AG09319 (cell line): ENCODE results near the gene RBMS3.
"Not testable (repeated sequence)": the region's sequence is repeated elsewhere in the genome, so short reads cannot be mapped to it uniquely, and the experiment has no call there.

Source experiments
- DNase-seq: peaks from one replicate; pipeline ENCODE4 v3.0.0-alpha.2; 2010; ENCODE audit warnings: low read depth; ENCODE audit errors: extremely low read depth
- TF ChIP-seq, protein P1 (sequence below): IDR thresholded peaks from 2 replicates; pipeline ENCODE4 v1.5.1; 2011; ENCODE audit warnings: low read depth, mild to moderate bottlenecking, inconsistent platforms, low read length, moderate library complexity

Gene RBMS3

DNA sequence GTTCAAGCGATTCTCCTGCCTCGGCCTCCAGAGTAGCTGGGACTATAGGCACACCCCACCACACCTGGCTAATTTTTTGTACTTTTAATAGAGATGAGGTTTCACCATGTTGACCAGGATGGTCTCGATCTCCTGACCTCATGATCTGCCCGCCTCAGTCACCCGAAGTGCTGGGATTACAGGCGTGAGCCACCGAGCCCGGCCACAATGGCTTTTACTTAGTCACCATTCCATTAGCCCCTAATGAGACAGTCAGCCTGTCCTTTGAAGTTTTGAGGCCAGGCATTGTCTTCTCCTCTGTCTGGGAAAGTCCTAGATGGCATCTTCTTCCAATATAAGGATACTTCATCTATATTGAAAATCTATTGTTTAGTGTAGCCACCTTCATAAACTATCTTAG is 515.9 kb downstream of the RBMS3 start:
- TF ChIP-seq, protein P1, sequence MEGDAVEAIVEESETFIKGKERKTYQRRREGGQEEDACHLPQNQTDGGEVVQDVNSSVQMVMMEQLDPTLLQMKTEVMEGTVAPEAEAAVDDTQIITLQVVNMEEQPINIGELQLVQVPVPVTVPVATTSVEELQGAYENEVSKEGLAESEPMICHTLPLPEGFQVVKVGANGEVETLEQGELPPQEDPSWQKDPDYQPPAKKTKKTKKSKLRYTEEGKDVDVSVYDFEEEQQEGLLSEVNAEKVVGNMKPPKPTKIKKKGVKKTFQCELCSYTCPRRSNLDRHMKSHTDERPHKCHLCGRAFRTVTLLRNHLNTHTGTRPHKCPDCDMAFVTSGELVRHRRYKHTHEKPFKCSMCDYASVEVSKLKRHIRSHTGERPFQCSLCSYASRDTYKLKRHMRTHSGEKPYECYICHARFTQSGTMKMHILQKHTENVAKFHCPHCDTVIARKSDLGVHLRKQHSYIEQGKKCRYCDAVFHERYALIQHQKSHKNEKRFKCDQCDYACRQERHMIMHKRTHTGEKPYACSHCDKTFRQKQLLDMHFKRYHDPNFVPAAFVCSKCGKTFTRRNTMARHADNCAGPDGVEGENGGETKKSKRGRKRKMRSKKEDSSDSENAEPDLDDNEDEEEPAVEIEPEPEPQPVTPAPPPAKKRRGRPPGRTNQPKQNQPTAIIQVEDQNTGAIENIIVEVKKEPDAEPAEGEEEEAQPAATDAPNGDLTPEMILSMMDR: no peak

DNA sequence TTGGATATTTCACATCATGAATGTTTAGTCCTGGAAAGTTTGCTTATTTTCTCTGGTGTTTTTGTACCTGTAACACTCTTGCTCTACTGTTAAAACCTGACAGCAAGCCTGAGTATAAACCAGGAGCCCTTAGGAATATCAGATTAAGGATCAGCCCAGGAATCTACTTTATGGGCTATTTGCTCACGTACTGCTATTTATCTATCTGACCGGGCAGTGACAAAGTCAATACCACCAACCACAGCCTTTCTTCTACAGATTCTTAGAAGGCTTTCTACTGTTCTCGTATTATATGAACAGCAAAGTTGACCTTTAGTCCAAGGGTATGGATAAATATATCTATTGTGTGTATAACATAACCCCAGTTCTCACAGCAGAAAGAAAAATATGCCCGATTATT is 521.2 kb downstream of the RBMS3 start:
- no peak for DNase-seq

More for the DNA sequence above, 515.9 kb downstream of the RBMS3 start:
- DNase-seq: no peak

DNA sequence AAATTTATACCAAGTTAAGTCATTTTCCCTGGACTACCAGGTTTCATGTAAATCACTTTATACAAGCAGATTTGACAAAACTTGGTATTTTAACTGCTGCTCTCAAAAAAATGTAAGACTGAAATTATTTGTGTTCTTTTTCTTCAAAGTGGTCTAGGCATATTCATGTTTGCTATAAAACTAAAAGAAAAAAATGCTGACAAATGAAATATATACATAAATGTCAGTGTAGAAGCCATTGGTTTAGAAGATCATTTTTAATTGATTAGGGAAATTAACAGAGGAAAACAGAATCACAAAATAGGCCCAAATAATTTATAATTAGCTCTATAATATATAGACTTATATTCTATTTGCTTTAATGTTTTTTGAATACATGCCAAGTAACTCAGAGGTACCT is 523.2 kb downstream of the RBMS3 start:
- TF ChIP-seq, protein P1: no peak
- no peak for DNase-seq

More for the DNA sequence above, 521.2 kb downstream of the RBMS3 start:
- TF ChIP-seq, protein P1: no peak

DNA sequence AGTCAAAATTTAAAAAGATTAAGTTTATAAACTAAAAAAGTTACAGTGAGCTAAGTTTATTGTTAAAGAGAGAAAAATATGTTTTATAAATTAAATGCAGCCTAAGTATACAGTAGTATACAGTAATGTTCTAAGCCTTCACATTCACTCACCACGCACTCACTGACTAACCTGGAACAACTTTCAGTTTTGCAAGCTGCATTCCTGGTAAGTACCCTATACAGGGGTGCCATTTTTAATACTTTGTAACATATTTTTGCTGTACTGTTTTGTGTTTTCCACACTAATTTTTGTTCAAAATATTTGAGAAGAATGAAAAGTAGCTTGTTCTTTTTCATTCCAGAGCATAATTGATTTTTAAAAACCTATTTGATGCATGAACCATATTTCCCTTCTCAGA is 524.9 kb downstream of the RBMS3 start:
- TF ChIP-seq, protein P1: no peak
- DNase-seq: no peak

DNA sequence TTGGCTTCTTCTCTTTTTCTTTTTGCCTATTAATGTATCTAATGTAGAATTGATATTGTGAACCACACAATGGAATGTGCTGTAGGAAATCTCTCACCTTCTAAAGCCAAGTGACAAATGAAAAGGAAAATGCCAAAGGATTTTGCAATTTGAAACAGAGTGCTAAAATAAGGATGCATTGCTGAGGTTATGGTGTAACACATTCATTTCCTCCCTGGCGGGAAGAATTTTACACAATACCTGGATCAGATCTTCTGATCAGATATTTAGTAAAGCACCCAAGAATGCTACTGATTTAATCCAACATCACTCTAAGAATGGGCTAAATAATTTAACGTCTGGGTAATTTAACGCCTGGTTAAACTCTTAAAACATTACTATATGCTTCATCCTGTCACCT is 527.5 kb downstream of the RBMS3 start:
- not testable (repeated sequence) for DNase-seq

DNA sequence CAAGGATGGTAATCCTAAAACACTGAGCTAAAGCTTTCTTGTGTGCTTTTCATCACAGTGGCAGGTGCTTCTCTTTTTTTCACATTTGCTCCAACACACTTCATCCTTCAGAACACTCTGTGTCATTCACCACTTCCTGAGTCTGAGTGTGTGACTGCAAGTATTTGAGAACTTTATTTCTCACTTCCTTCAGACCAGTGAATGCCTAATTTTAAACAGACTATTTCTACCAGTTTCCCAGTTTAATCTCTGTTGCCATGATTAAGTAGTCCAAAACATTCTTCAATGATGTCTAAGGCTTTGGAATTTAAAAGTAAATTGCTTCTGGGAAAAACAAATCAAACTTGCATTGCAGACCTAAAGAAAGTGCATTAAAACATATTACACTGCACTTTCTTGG is 541.2 kb downstream of the RBMS3 start:
- DNase-seq: no peak

DNA sequence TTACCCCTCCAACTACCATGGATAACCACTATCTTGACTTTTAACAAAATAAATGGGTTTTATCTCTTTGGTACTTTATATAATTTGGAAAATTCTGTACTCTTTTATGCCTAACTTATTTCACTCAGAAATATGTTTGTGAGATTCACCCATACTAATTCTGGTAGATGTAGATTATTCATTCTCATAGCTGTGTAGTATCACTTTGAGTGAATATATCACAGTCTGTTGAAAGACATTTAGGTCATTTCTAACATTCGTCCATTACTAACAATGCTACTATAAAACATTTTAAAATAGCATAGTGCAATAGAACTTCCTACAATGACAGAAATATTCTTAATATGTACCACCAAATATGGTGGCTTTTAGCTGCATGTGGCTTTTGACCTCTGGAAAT is 542.4 kb downstream of the RBMS3 start:
- TF ChIP-seq, protein P1: no peak
- DNase-seq: no peak

More for the DNA sequence above, 541.2 kb downstream of the RBMS3 start:
- TF ChIP-seq, protein P1: no peak

DNA sequence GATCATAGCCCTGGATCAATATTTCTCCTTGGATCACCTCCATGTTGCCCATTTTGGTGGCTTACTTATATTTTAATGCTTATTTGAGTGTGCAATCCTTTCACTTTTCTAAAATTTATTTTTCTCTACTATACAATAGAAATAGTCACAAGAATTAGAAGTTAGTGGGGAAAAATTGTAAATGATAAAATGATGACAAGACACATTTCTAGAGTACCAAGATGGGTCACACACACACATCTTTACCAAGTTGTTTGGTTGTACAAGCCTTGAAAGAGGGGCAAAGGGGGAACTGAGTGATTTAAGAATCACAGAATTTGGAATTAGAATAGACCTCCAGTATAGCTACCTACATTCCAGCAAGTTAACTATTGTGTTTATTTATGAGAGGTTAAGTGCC is 545.8 kb downstream of the RBMS3 start:
- DNase-seq: no peak
- TF ChIP-seq, protein P1: no peak
